Stimulated activated CD8-positive, alpha-beta memory T cell treated with anti-CD3 and anti-CD28 coated beads, Interleukin-15, amount 100 ng/mL, for 4 hours (primary cell): ENCODE data around the gene GALNT2.

Experiments used
- DNase-seq, 2 donors: peaks; one replicate each; pipeline ENCODE4 v3.0.0-alpha.2; 2020; ENCODE audit warnings: low read depth in 2 of 2

The GALNT2 gene

GRCh38 chr1:230129341-230129740 is 62.3 kb downstream of the GALNT2 start:
- no peak for DNase-seq

GRCh38 chr1:230130172-230130944 is 63.3 kb downstream of the GALNT2 start:
- no peak for DNase-seq

GRCh38 chr1:230131457-230131856 is 64.4 kb downstream of the GALNT2 start:
- no peak for DNase-seq

- no peak for DNase-seq
Measured at GRCh38 chr1:230132758-230133157, 65.7 kb downstream of the GALNT2 start.

GRCh38 chr1:230135726-230136125 is 68.7 kb downstream of the GALNT2 start:
- DNase-seq = no peak

GRCh38 chr1:230136453-230137336 is 69.7 kb downstream of the GALNT2 start:
- no peak for DNase-seq

GRCh38 chr1:230137337-230137815 is 70.3 kb downstream of the GALNT2 start:
- no peak for DNase-seq

- no peak for DNase-seq
Measured at GRCh38 chr1:230138561-230139239, 71.7 kb downstream of the GALNT2 start.

- DNase-seq = no peak
Measured at GRCh38 chr1:230139315-230139714, 72.3 kb downstream of the GALNT2 start.

GRCh38 chr1:230139741-230140140 is 72.7 kb downstream of the GALNT2 start:
- no peak for DNase-seq

GRCh38 chr1:230140221-230141020 is 73.4 kb downstream of the GALNT2 start:
- DNase-seq = no peak

- DNase-seq = no peak
Measured at GRCh38 chr1:230141021-230141648, 74.1 kb downstream of the GALNT2 start.

- no peak for DNase-seq
Measured at GRCh38 chr1:230141797-230142607, 75.0 kb downstream of the GALNT2 start.

GRCh38 chr1:230142608-230143210 is 75.7 kb downstream of the GALNT2 start:
- no peak for DNase-seq

GRCh38 chr1:230143534-230143933 is 76.5 kb downstream of the GALNT2 start:
- no peak for DNase-seq

GRCh38 chr1:230144010-230144614 is 77.1 kb downstream of the GALNT2 start:
- DNase-seq = no peak

- DNase-seq = no peak
Measured at GRCh38 chr1:230144758-230145504, 77.9 kb downstream of the GALNT2 start.

GRCh38 chr1:230145505-230145899 is 78.5 kb downstream of the GALNT2 start:
- DNase-seq = no peak
